HCT116 (cell line): Measurements from ENCODE around the gene MMP28. TPM values are rescaled to one million over a fixed set of nuclear protein-coding genes. Genes with fewer than 3 reads are reported as not detected.

Experiments
- ATAC-seq: fragments of 200-7000 bp; cut with Tn5 transposase; 2 replicates; pipeline ENCODE4 v1.9.1; 2020; ENCODE audit warnings: mild to moderate bottlenecking, moderate library complexity
- BruUV-seq: library from RNA; stranded (reverse); fragments of 400-500 nt; replicated peaks from 2 replicates; lab custom pipeline; 2021; lab: Mats Ljungman, UMichigan
- CTCF ChIA-PET: fragments of 300-600 bp; sonication (Branson Sonifier 250); formaldehyde crosslinking; loops from one replicate; lab custom pipeline; 2021; ENCODE audit warnings: antibody characterized with exemption; lab: Charles Lee
- POLR2A ChIA-PET: fragments of 300-600, 350-600 bp; sonication (Branson Sonifier 250); formaldehyde crosslinking; loops from one replicate; lab custom pipeline; 2021; ENCODE audit warnings: antibody characterized with exemption; lab: Charles Lee
- RAD21 ChIA-PET, 2 experiments: fragments of 300-600 bp; sonication (Branson Sonifier 250); formaldehyde crosslinking; loops; one replicate each; lab custom pipeline; 2023; ENCODE audit warnings: low total read pairs in 2 of 2; ENCODE audit not compliant: uncharacterized antibody in 2 of 2, unreplicated experiment in 2 of 2, low non-redundant PET in 1 of 2; lab: Charles Lee
- DNase-seq: peaks from one replicate; pipeline ENCODE4 v3.0.0-alpha.2; 2010; ENCODE audit warnings: low read depth, low spot score
- H2AFZ ChIP-seq: fragments of 200-600 bp; shearing (Covaris generic), sonication (generic); 2 replicates; pipeline ENCODE4 v1.6.1; 2017; ENCODE audit warnings: low read depth, mixed run types, mixed read lengths, antibody characterized with exemption, low read length; ENCODE audit not compliant: poor library complexity, severe bottlenecking
- H3K27ac ChIP-seq: 2 replicates; pipeline ENCODE4 v1.5.1; 2012; ENCODE audit warnings: low read depth, low read length
- H3K27me3 ChIP-seq: fragments of 200-600 bp; sonication (generic); 2 replicates; pipeline ENCODE4 v1.6.1; 2016; ENCODE audit warnings: mixed run types, low read length, mixed read lengths; ENCODE audit not compliant: insufficient read depth
- H3K36me3 ChIP-seq, 2 experiments: fragments of 200-500 bp in 1 of 2; fragments of 200-600 bp in 1 of 2; sonication (Bioruptor generic) in 1 of 2; sonication (generic) in 1 of 2; 2 replicates each; pipeline versions ENCODE4 v1.5.1 to v1.6.1; 2014 to 2016; ENCODE audit warnings: low read length in 2 of 2, inconsistent platforms in 1 of 2, mixed read lengths in 1 of 2, mixed run types in 1 of 2; ENCODE audit not compliant: insufficient read depth in 2 of 2, control insufficient read depth in 1 of 2
- H3K4me1 ChIP-seq, 2 experiments: fragments of 200-600 bp in 1 of 2; sonication (generic) in 1 of 2; 2 replicates each; pipeline versions ENCODE4 v1.5.1 to v1.6.1; 2012 to 2017; ENCODE audit warnings: low read length in 2 of 2, inconsistent platforms in 1 of 2, mild to moderate bottlenecking in 1 of 2, mixed read lengths in 1 of 2, mixed run types in 1 of 2, moderate library complexity in 1 of 2; ENCODE audit not compliant: insufficient read depth in 2 of 2, control insufficient read depth in 1 of 2
- H3K4me2 ChIP-seq: fragments of 200-600 bp; sonication (generic); 2 replicates; pipeline ENCODE4 v1.6.1; 2017; ENCODE audit warnings: mixed run types, low read length, mixed read lengths
- H3K4me3 ChIP-seq, 2 experiments: fragments of 200-600 bp in 1 of 2; sonication (generic) in 1 of 2; replicated peaks in 1 of 2; 2 replicates each; pipeline ENCODE4 v1.5.1; 2011 to 2016; ENCODE audit warnings: low read length in 2 of 2, control low read depth in 1 of 2, low read depth in 1 of 2, mild to moderate bottlenecking in 1 of 2, mixed read lengths in 1 of 2, mixed run types in 1 of 2
- H3K79me2 ChIP-seq: fragments of 200-600 bp; sonication (generic); 2 replicates; pipeline ENCODE4 v1.6.1; 2017; ENCODE audit warnings: mild to moderate bottlenecking, mixed run types, low read length, moderate library complexity, mixed read lengths; ENCODE audit not compliant: insufficient read depth
- H3K9ac ChIP-seq: fragments of 200-600 bp; sonication (generic); 2 replicates; pipeline ENCODE4 v1.6.1; 2016; ENCODE audit warnings: low read length, mixed read lengths
- H3K9me2 ChIP-seq: fragments of 200-600 bp; sonication (generic), shearing (Covaris generic); 2 replicates; pipeline ENCODE4 v1.6.1; 2017; ENCODE audit warnings: mixed run types, mild to moderate bottlenecking, moderate library complexity; ENCODE audit not compliant: insufficient read depth
- H3K9me3 ChIP-seq, 2 experiments: fragments of 200-500 bp in 1 of 2; fragments of 200-600 bp in 1 of 2; sonication (Bioruptor generic) in 1 of 2; sonication (generic) in 1 of 2; 2 replicates each; pipeline ENCODE4 v1.6.1; 2014 to 2017; ENCODE audit warnings: low read length in 2 of 2, mixed read lengths in 2 of 2, inconsistent platforms in 1 of 2, low read depth in 1 of 2, mild to moderate bottlenecking in 1 of 2, mixed run types in 1 of 2, moderate library complexity in 1 of 2; ENCODE audit not compliant: control insufficient read depth in 1 of 2, insufficient read depth in 1 of 2
- H4K20me1 ChIP-seq: fragments of 200-600 bp; sonication (generic), shearing (Covaris generic); 2 replicates; pipeline ENCODE4 v1.6.1; 2017; ENCODE audit warnings: mixed run types, mild to moderate bottlenecking, moderate library complexity; ENCODE audit not compliant: insufficient read depth
- ATF3 ChIP-seq: IDR thresholded peaks from 2 replicates; pipeline ENCODE4 v1.6.1; 2012
- CBX3 ChIP-seq: IDR thresholded peaks from 2 replicates; pipeline ENCODE4 v1.6.1; 2012; ENCODE audit warnings: low read depth
- CEBPB ChIP-seq: IDR thresholded peaks from 2 replicates; pipeline ENCODE4 v1.6.1; 2012; ENCODE audit warnings: low read depth
- JUND ChIP-seq: IDR thresholded peaks from 2 replicates; pipeline ENCODE4 v1.6.1; 2012
- POLR2AphosphoS5 ChIP-seq: IDR thresholded peaks from 2 replicates; pipeline ENCODE4 v1.6.1; 2011; ENCODE audit warnings: mild to moderate bottlenecking, low read depth, low read length, moderate library complexity
- RAD21 ChIP-seq: IDR thresholded peaks from 2 replicates; pipeline ENCODE4 v1.6.1; 2012; ENCODE audit warnings: low read depth, mild to moderate bottlenecking
- SRF ChIP-seq: IDR thresholded peaks from 2 replicates; pipeline ENCODE4 v1.6.1; 2012; ENCODE audit warnings: low read depth
- TCF7L2 ChIP-seq: IDR thresholded peaks from 2 replicates; pipeline ENCODE4 v1.7.0; 2011; ENCODE audit warnings: borderline replicate concordance, inconsistent platforms; ENCODE audit not compliant: insufficient read depth, insufficient read length; ENCODE audit errors: extremely low read depth
- ZBTB33 ChIP-seq: IDR thresholded peaks from 2 replicates; pipeline ENCODE4 v1.6.1; 2011; ENCODE audit warnings: mild to moderate bottlenecking, low read length, moderate library complexity; ENCODE audit not compliant: insufficient replicate concordance; ENCODE audit errors: extremely low read depth
- intact Hi-C: fragments of 100-400 bp; cut with micrococcal nuclease; formaldehyde crosslinking; loops from 2 replicates; pipeline ENCODE4 v1.10.0; 2022
- total RNA-seq: library from RNA; stranded (reverse); gene quantifications from one replicate; pipeline ENCODE4 v1.2.1, GENCODE V29; 2021; ENCODE audit not compliant: unreplicated experiment

The MMP28 gene
- total RNA-seq, 1 experiment from 2014 or later, result 2.6 TPM

- Histone ChIP-seq H3K4me1 (peaks cover 5 to 11% of the 10 kb centered on the region in 2 experiments; a peak in 3 of 4 replicates), H3K9ac (no peak overlapping the region), H3K79me2 (no peaks in the 10 kb centered on the region), H3K27me3 (no peaks in the 10 kb centered on the region), H2AFZ (no peak overlapping the region), H3K9me3 (no peaks in the 10 kb centered on the region), H3K4me3 (no peak overlapping the region), H3K4me2 (no peak overlapping the region), H3K9me2 (no peaks in the 10 kb centered on the region), H3K36me3 (no peaks in the 10 kb centered on the region), H4K20me1 (no peaks in the 10 kb centered on the region), H3K27ac (no peak overlapping the region)
- ChIA-PET POLR2A (no interaction called here), RAD21 (no interaction called here), CTCF (interaction anchor here (1.0 kb wide), 1 partner anchor 35 kb away, joined by 3 read pairs; no protein-coding TSS in a partner anchor)
- ATAC-seq, result no peak
- BruUV-seq, result no TSS peak
- intact Hi-C loops, result no loop called here
- no peak for TF ChIP-seq CEBPB
- no peak for TF ChIP-seq CBX3
- TF ChIP-seq SRF, result no peak
- no peak for TF ChIP-seq ATF3
- no peak for TF ChIP-seq ZBTB33
- TF ChIP-seq POLR2AphosphoS5, result no peak
- no peak for TF ChIP-seq JUND
- no peak for TF ChIP-seq RAD21
- no peak for TF ChIP-seq TCF7L2
- no peak for DNase-seq
Measured at GRCh38 chr17:35768797-35769196, 26.6 kb downstream of the MMP28 start.
